IMR-90 (cell line): ENCODE results near the gene KRTAP10-10. TPM values are rescaled to one million over a fixed set of nuclear protein-coding genes. Genes with fewer than 3 reads are reported as not detected.
"Not testable (repeated sequence)": the region's sequence is repeated elsewhere in the genome, so short reads cannot be mapped to it uniquely, and the experiment has no call there.

Experiments used
- ATAC-seq: fragments of 200-7000 bp; cut with Tn5 transposase; 2 replicates; pipeline ENCODE4 v1.9.1; 2020; ENCODE audit warnings: low read depth, mild to moderate bottlenecking, moderate library complexity
- BruUV-seq: library from RNA; stranded (reverse); fragments of 400-500 nt; replicated peaks from 2 replicates; lab custom pipeline; 2021; lab: Mats Ljungman, UMichigan
- CTCF ChIA-PET: fragments of 300-600 bp; formaldehyde crosslinking; extraction: SDS; loops from one replicate; lab custom pipeline; 2021; ENCODE audit warnings: antibody characterized with exemption; lab: Yijun Ruan, JAX
- POLR2A ChIA-PET: fragments of 300-600 bp; sonication (Branson Sonifier 250); formaldehyde crosslinking; loops from one replicate; lab custom pipeline; 2022; ENCODE audit warnings: antibody characterized with exemption; ENCODE audit not compliant: unreplicated experiment; lab: Charles Lee
- DNase-seq: peaks from one replicate; pipeline ENCODE4 v3.0.0; 2013
- H2AFZ ChIP-seq: replicated peaks from 2 replicates; pipeline ENCODE3; 2013; ENCODE audit warnings: low read length, mild to moderate bottlenecking; ENCODE audit not compliant: poor library complexity
- H2AK5ac ChIP-seq: 2 replicates; pipeline ENCODE4 v1.6.1; 2013; ENCODE audit warnings: low read depth, low read length, inconsistent platforms
- H2AK9ac ChIP-seq: replicated peaks from 2 replicates; pipeline ENCODE3; 2013; ENCODE audit warnings: mild to moderate bottlenecking, low read depth, low read length, moderate library complexity; ENCODE audit not compliant: poor library complexity
- H2BK120ac ChIP-seq: 2 replicates; pipeline ENCODE4 v1.6.1; 2013; ENCODE audit warnings: low read depth, low read length, inconsistent platforms
- H2BK15ac ChIP-seq: 3 replicates; pipeline ENCODE4 v1.6.1; 2013; ENCODE audit warnings: low read depth, low read length, inconsistent platforms
- H2BK20ac ChIP-seq: 2 replicates; pipeline ENCODE4 v1.6.1; 2013; ENCODE audit warnings: low read depth, mild to moderate bottlenecking, inconsistent platforms, low read length, moderate library complexity
- H2BK5ac ChIP-seq: 2 replicates; pipeline ENCODE4 v1.6.1; 2013; ENCODE audit warnings: mild to moderate bottlenecking, low read depth, low read length, inconsistent platforms; ENCODE audit not compliant: poor library complexity, severe bottlenecking
- H3K14ac ChIP-seq: replicated peaks from 2 replicates; pipeline ENCODE4 v1.6.1; 2013; ENCODE audit warnings: low read depth, low read length, inconsistent platforms
- H3K18ac ChIP-seq: 2 replicates; pipeline ENCODE4 v1.6.1; 2013; ENCODE audit warnings: low read depth, low read length, control low read depth
- H3K23ac ChIP-seq: 2 replicates; pipeline ENCODE4 v1.6.1; 2013; ENCODE audit warnings: low read depth, low read length, inconsistent platforms
- H3K27ac ChIP-seq: 2 replicates; pipeline ENCODE4 v1.5.1; 2013; ENCODE audit warnings: mild to moderate bottlenecking, control low read depth, low read length; ENCODE audit not compliant: insufficient read depth
- H3K27me3 ChIP-seq: 2 replicates; pipeline ENCODE4 v1.6.1; 2013; ENCODE audit warnings: low read length; ENCODE audit not compliant: control insufficient read depth, insufficient read depth
- H3K36me3 ChIP-seq: 2 replicates; pipeline ENCODE4 v1.6.1; 2013; ENCODE audit warnings: low read length, mixed read lengths; ENCODE audit not compliant: control insufficient read depth, insufficient read depth
- H3K4ac ChIP-seq: 2 replicates; pipeline ENCODE4 v1.6.1; 2013; ENCODE audit warnings: low read depth, low read length, inconsistent platforms
- H3K4me1 ChIP-seq: 2 replicates; pipeline ENCODE4 v1.6.1; 2013; ENCODE audit warnings: low read length, mixed read lengths; ENCODE audit not compliant: control insufficient read depth, insufficient read depth
- H3K4me2 ChIP-seq: 2 replicates; pipeline ENCODE4 v1.6.1; 2013; ENCODE audit warnings: low read depth, mild to moderate bottlenecking, control low read depth, low read length, moderate library complexity
- H3K4me3 ChIP-seq: 2 replicates; pipeline ENCODE4 v1.5.1; 2013; ENCODE audit warnings: low read depth, mild to moderate bottlenecking, control low read depth, low read length, moderate library complexity; ENCODE audit not compliant: insufficient read depth
- H3K56ac ChIP-seq: 2 replicates; pipeline ENCODE4 v1.6.1; 2013; ENCODE audit warnings: low read length, inconsistent platforms; ENCODE audit not compliant: insufficient read depth; ENCODE audit errors: extremely low read depth
- H3K79me1 ChIP-seq, 2 experiments: 2 replicates each; pipeline ENCODE4 v1.6.1; 2013; ENCODE audit warnings: low read length in 2 of 2, inconsistent platforms in 1 of 2, low read depth in 1 of 2
- H3K9ac ChIP-seq: 2 replicates; pipeline ENCODE4 v1.6.1; 2013; ENCODE audit warnings: low read depth, low read length, control low read depth
- H3K9me1 ChIP-seq: 2 replicates; pipeline ENCODE4 v1.6.1; 2013; ENCODE audit warnings: low read length, inconsistent platforms; ENCODE audit not compliant: insufficient read depth
- H3K9me3 ChIP-seq: 2 replicates; pipeline ENCODE4 v1.6.1; 2013; ENCODE audit warnings: low read length; ENCODE audit not compliant: control insufficient read depth, insufficient read depth
- H4K20me1 ChIP-seq: 2 replicates; pipeline ENCODE4 v1.6.1; 2013; ENCODE audit warnings: low read length, inconsistent platforms; ENCODE audit not compliant: insufficient read depth
- H4K5ac ChIP-seq: 2 replicates; pipeline ENCODE4 v1.6.1; 2013; ENCODE audit warnings: mild to moderate bottlenecking, low read depth, low read length, control low read depth
- H4K8ac ChIP-seq, 2 experiments: 2 replicates each; pipeline ENCODE4 v1.6.1; 2013; ENCODE audit warnings: low read depth in 2 of 2, low read length in 2 of 2, control low read depth in 1 of 2, inconsistent platforms in 1 of 2
- H4K91ac ChIP-seq: 2 replicates; pipeline ENCODE4 v1.6.1; 2013; ENCODE audit warnings: low read depth, low read length, inconsistent platforms; ENCODE audit not compliant: insufficient read depth
- WGBS, 2 experiments: methylation state at CpG; one replicate each; pipeline versions ENCODE4 v1.1.5 to v1.1.7; 2013; ENCODE audit warnings: missing lambda C conversion rate in 2 of 2; ENCODE audit not compliant: insufficient read length in 1 of 2; ENCODE audit errors: extremely low coverage in 2 of 2; 5-methylcytosine and 5-hydroxymethylcytosine counted together
- dilution Hi-C: fragments of 300-500 bp; cut with HindIII; formaldehyde crosslinking; loops from one replicate; pipeline ENCODE4 v1.14.3; 2018; ENCODE audit warnings: low sequenced_read_pairs; ENCODE audit not compliant: unreplicated experiment
- in situ Hi-C: fragments of 300-500 bp; cut with MboI; formaldehyde crosslinking; loops from 3 replicates; pipeline ENCODE4 v1.14.3; 2019; ENCODE audit warnings: low sequenced_read_pairs, inconsistent platforms, mixed read lengths
- intact Hi-C: fragments of 100-400 bp; cut with micrococcal nuclease; formaldehyde crosslinking; loops from 2 replicates; pipeline ENCODE4 v1.10.0; 2022
- polyA plus RNA-seq, 3 experiments: library from polyadenylated mRNA; depleted of rRNA; stranded (reverse); fragments of >200 nt; gene quantifications; 2 replicates each; pipeline ENCODE4 v1.2.3, GENCODE V29; 2012; ENCODE audit warnings: low replicate concordance in 1 of 3
- total RNA-seq: library from RNA; depleted of rRNA; stranded (reverse); fragments of >200 nt; gene quantifications from 2 replicates; pipeline ENCODE4 v1.2.3, GENCODE V29; 2012

The KRTAP10-10 gene
- total and polyA plus RNA-seq, 2 of the 4 experiments (the other 2 are of a cell fraction): not detected

- H2AFZ ChIP-seq, H2BK5ac ChIP-seq, H3K27ac ChIP-seq, H4K91ac ChIP-seq, dilution Hi-C loops, H2BK120ac ChIP-seq, H3K56ac ChIP-seq, DNase-seq, H2AK5ac ChIP-seq, POLR2A ChIA-PET, H3K4me3 ChIP-seq, H3K36me3 ChIP-seq, H3K79me1 ChIP-seq, in situ Hi-C loops, ATAC-seq, H3K9me1 ChIP-seq, H3K4ac ChIP-seq, H3K23ac ChIP-seq, CTCF ChIA-PET, H4K8ac ChIP-seq, H4K20me1 ChIP-seq, H3K18ac ChIP-seq, H3K9me3 ChIP-seq, BruUV-seq, H2BK15ac ChIP-seq, H3K4me1 ChIP-seq, H2AK9ac ChIP-seq, H4K5ac ChIP-seq, H2BK20ac ChIP-seq, intact Hi-C loops, H3K4me2 ChIP-seq, H3K14ac ChIP-seq, H3K9ac ChIP-seq: not testable (repeated sequence)
- WGBS, 2 experiments: no CpG with 5 or more reads among the region's 6 CpGs
- H3K27me3 ChIP-seq: peaks cover 32% of the 10 kb centered on the region
Observed at GRCh38 chr21:44685050-44685449, 47.9 kb downstream of the KRTAP10-10 start.
